Astrocyte (in vitro differentiated cells and primary cell): ENCODE data around the gene KRT83. TPM values are rescaled to one million over a fixed set of nuclear protein-coding genes. Genes with fewer than 3 reads are reported as not detected.

Experiments
- DNase-seq: peaks from one replicate; pipeline ENCODE4 v3.0.0-alpha.2; 2010; ENCODE audit warnings: low read depth
- FAIRE-seq: peaks from 2 replicates; lab custom pipeline; 2011; peaks lifted over from hg19 to GRCh38; lab: Jason Lieb, UNC
- H2AFZ ChIP-seq: 2 replicates; pipeline ENCODE4 v1.6.0; 2012; ENCODE audit warnings: low read depth, low read length, inconsistent platforms
- H3K27ac ChIP-seq: 2 replicates; pipeline ENCODE4 v1.5.1; 2011; ENCODE audit warnings: low read depth, low read length, inconsistent platforms
- H3K27me3 ChIP-seq: 2 replicates; pipeline ENCODE4 v1.6.0; 2011; ENCODE audit warnings: low read length, inconsistent platforms; ENCODE audit not compliant: insufficient read depth
- H3K36me3 ChIP-seq: 2 replicates; pipeline ENCODE4 v1.5.1; 2011; ENCODE audit warnings: low read length, inconsistent platforms; ENCODE audit not compliant: insufficient read depth
- H3K4me1 ChIP-seq: 2 replicates; pipeline ENCODE4 v1.5.1; 2011; ENCODE audit warnings: low read length, inconsistent platforms; ENCODE audit not compliant: insufficient read depth
- H3K4me2 ChIP-seq: 2 replicates; pipeline ENCODE4 v1.6.0; 2012; ENCODE audit warnings: low read length, inconsistent platforms
- H3K4me3 ChIP-seq: 2 replicates; pipeline ENCODE4 v1.5.1; 2011; ENCODE audit warnings: low read depth, mild to moderate bottlenecking, low read length, inconsistent platforms; ENCODE audit not compliant: insufficient read depth
- H3K79me2 ChIP-seq: 2 replicates; pipeline ENCODE4 v1.6.0; 2012; ENCODE audit warnings: mild to moderate bottlenecking, low read length, inconsistent platforms; ENCODE audit not compliant: insufficient read depth
- H3K9ac ChIP-seq: 2 replicates; pipeline ENCODE4 v1.6.0; 2012; ENCODE audit warnings: mild to moderate bottlenecking, low read length, inconsistent platforms
- H3K9me3 ChIP-seq: 2 replicates; pipeline ENCODE4 v1.5.1; 2012; ENCODE audit warnings: low read depth, mild to moderate bottlenecking, low read length, inconsistent platforms; ENCODE audit not compliant: insufficient read depth
- H4K20me1 ChIP-seq: 2 replicates; pipeline ENCODE4 v1.6.0; 2012; ENCODE audit warnings: low read length, inconsistent platforms; ENCODE audit not compliant: insufficient read depth
- H3K27ac Mint-ChIP-seq: one replicate; pipeline ENCODE4 v1.8.0; 2021; ENCODE audit warnings: mild to moderate bottlenecking, mixed read lengths; ENCODE audit not compliant: unreplicated experiment
- H3K27me3 Mint-ChIP-seq: one replicate; pipeline ENCODE4 v1.8.0; 2021; ENCODE audit warnings: low read depth, mixed read lengths; ENCODE audit not compliant: unreplicated experiment
- H3K36me3 Mint-ChIP-seq: one replicate; pipeline ENCODE4 v1.8.0; 2021; ENCODE audit warnings: low read depth, mixed read lengths; ENCODE audit not compliant: unreplicated experiment
- H3K4me1 Mint-ChIP-seq: one replicate; pipeline ENCODE4 v1.8.0; 2021; ENCODE audit warnings: low read depth, mixed read lengths; ENCODE audit not compliant: unreplicated experiment
- H3K4me3 Mint-ChIP-seq: one replicate; pipeline ENCODE4 v1.8.0; 2021; ENCODE audit warnings: mild to moderate bottlenecking, moderate library complexity, mixed read lengths; ENCODE audit not compliant: unreplicated experiment
- H3K9me3 Mint-ChIP-seq: one replicate; pipeline ENCODE4 v1.8.0; 2021; ENCODE audit warnings: mild to moderate bottlenecking, mixed read lengths; ENCODE audit not compliant: unreplicated experiment
- EZH2 ChIP-seq: IDR thresholded peaks from 2 replicates; pipeline ENCODE4 v1.6.1; 2012; ENCODE audit warnings: mild to moderate bottlenecking, low read length, inconsistent platforms; ENCODE audit not compliant: insufficient read depth
- total RNA-seq: library from RNA; stranded (reverse); gene quantifications from 2 replicates; pipeline ENCODE4 v1.2.1, GENCODE V29; 2021
- TF ChIP-seq, protein P1 (sequence below): IDR thresholded peaks from 2 replicates; pipeline ENCODE4 v1.5.1; 2011; ENCODE audit warnings: low read depth, mild to moderate bottlenecking, inconsistent platforms, low read length, moderate library complexity; ENCODE audit not compliant: insufficient read depth

The KRT83 gene
- total RNA-seq, 1 donor from 2014 or later: not detected

- Histone ChIP-seq H3K4me3 (no peak overlapping the region), H3K4me2 (no peak overlapping the region), H3K4me1 (peaks cover 18% of the 10 kb centered on the region), H3K36me3 (no peaks in the 10 kb centered on the region), H3K9ac (no peak overlapping the region), H3K79me2 (no peaks in the 10 kb centered on the region), H3K27me3 (peaks cover 15% of the 10 kb centered on the region), H4K20me1 (no peaks in the 10 kb centered on the region), H2AFZ (no peak overlapping the region), H3K9me3 (no peaks in the 10 kb centered on the region), H3K27ac (no peak overlapping the region)
- FAIRE-seq: no peak
- TF ChIP-seq EZH2: no peak
- TF ChIP-seq, protein P1, sequence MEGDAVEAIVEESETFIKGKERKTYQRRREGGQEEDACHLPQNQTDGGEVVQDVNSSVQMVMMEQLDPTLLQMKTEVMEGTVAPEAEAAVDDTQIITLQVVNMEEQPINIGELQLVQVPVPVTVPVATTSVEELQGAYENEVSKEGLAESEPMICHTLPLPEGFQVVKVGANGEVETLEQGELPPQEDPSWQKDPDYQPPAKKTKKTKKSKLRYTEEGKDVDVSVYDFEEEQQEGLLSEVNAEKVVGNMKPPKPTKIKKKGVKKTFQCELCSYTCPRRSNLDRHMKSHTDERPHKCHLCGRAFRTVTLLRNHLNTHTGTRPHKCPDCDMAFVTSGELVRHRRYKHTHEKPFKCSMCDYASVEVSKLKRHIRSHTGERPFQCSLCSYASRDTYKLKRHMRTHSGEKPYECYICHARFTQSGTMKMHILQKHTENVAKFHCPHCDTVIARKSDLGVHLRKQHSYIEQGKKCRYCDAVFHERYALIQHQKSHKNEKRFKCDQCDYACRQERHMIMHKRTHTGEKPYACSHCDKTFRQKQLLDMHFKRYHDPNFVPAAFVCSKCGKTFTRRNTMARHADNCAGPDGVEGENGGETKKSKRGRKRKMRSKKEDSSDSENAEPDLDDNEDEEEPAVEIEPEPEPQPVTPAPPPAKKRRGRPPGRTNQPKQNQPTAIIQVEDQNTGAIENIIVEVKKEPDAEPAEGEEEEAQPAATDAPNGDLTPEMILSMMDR: no peak
- H3K4me1 Mint-ChIP-seq: peaks cover 16% of the 10 kb centered on the region
- H3K36me3 Mint-ChIP-seq: no peaks in the 10 kb centered on the region
- H3K4me3 Mint-ChIP-seq: no peak overlapping the region
- peaks cover 6% of the 10 kb centered on the region for H3K9me3 Mint-ChIP-seq
- no peak overlapping the region for H3K27ac Mint-ChIP-seq
- DNase-seq: no peak
- peaks cover 58% of the 10 kb centered on the region for H3K27me3 Mint-ChIP-seq
Observed at GRCh38 chr12:52368508-52368907, 47.3 kb upstream of the KRT83 start.

- Histone ChIP-seq H3K79me2 (no peaks in the 10 kb centered on the region), H3K4me3 (no peak overlapping the region), H4K20me1 (no peaks in the 10 kb centered on the region), H3K27ac (no peak overlapping the region), H3K9me3 (no peaks in the 10 kb centered on the region), H3K4me1 (peaks cover 18% of the 10 kb centered on the region), H3K27me3 (peaks cover 15% of the 10 kb centered on the region), H3K36me3 (no peaks in the 10 kb centered on the region), H2AFZ (no peak overlapping the region), H3K4me2 (no peak overlapping the region), H3K9ac (no peak overlapping the region)
- DNase-seq: no peak
- peaks cover 64% of the 10 kb centered on the region for H3K27me3 Mint-ChIP-seq
- no peak overlapping the region for H3K4me3 Mint-ChIP-seq
- H3K36me3 Mint-ChIP-seq: no peaks in the 10 kb centered on the region
- FAIRE-seq: no peak
- H3K27ac Mint-ChIP-seq: no peak overlapping the region
- TF ChIP-seq, protein P1: no peak
- TF ChIP-seq EZH2: no peak
- peaks cover 16% of the 10 kb centered on the region for H3K4me1 Mint-ChIP-seq
- H3K9me3 Mint-ChIP-seq: peaks cover 7% of the 10 kb centered on the region
Observed at GRCh38 chr12:52367876-52368275, 46.7 kb upstream of the KRT83 start.

DNA sequence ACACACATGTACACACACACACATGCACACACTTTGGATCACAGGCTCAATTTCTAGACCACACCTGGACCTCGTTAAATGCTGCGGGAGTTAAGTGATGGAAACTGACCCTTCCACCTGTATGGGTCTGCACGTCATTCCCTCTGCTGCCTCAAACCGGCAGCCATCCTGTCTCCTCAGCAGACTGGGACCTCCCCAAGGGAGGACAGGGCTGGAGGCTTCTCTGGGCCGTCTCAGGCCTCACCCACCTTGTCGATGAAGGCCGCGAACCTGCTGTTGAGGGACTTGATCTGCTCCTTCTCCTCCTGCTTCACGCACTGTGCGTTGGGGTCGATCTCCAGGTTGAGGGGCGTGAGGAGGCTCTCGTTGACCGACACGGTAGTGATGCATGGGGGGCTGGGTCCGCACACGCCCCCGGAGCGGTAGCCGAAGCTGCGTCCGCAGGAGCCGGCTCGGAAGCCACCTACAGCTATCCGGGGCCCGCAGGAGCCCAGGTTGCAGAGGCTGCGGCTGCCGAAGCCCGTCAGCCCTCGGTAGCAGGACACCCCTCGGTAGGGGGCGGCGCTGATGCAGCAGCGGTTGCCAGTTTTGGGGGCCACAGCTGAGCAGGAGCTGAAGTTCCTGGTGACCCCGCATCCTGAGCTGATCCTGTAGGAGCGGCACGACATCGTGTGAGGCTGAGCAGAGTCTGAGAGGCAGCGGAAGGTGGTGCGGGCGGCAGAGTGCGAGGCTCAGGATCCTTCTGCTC lies 45.7 kb upstream of the KRT83 start, which contains the start of gene KRT85:
Gene KRT85 (minus strand): TSS at position 744 of the 748 bp plus-strand sequence. CDS start 76 bp downstream, at position 668.
- TF ChIP-seq EZH2: no peak
- TF ChIP-seq, protein P1: no peak
- Mint-ChIP-seq H3K36me3 (no peaks in the 10 kb centered on the region), H3K9me3 (peaks cover 7% of the 10 kb centered on the region), H3K4me3 (no peak within 1 kb of the TSS), H3K4me1 (peaks cover 12% of the 10 kb centered on the region), H3K27me3 (peaks cover 69% of the 10 kb centered on the region), H3K27ac (no peak within 1 kb of the TSS)
- H3K4me2 ChIP-seq: no peak within 1 kb of the TSS
- no peak for FAIRE-seq
- H3K9ac ChIP-seq: no peak within 1 kb of the TSS
- H3K27ac ChIP-seq: no peak within 1 kb of the TSS
- H3K27me3 ChIP-seq: peaks cover 15% of the 10 kb centered on the region
- H2AFZ ChIP-seq: no peak within 1 kb of the TSS
- no peak for DNase-seq
- peaks cover 18% of the 10 kb centered on the region for H3K4me1 ChIP-seq
- no peak within 1 kb of the TSS for H3K4me3 ChIP-seq
- no peaks in the 10 kb centered on the region for H4K20me1 ChIP-seq
- no peaks in the 10 kb centered on the region for H3K36me3 ChIP-seq
- no peaks in the 10 kb centered on the region for H3K79me2 ChIP-seq
- H3K9me3 ChIP-seq: no peaks in the 10 kb centered on the region
